GM21423 (cell line): ENCODE measurements around the gene SSTR3.
A peak's percentile ranks its signal among the peaks of the same experiment; 100 is the strongest.
"Not testable (repeated sequence)": the region's sequence is repeated elsewhere in the genome, so short reads cannot be mapped to it uniquely, and the experiment has no call there.

Source experiments
- ATAC-seq: cut with Tn5 transposase; IDR thresholded peaks from one replicate; pipeline ENCODE4 v1.9.1; 2021; ENCODE audit warnings: mild to moderate bottlenecking, moderate library complexity; ENCODE audit not compliant: unreplicated experiment

Gene SSTR3

GRCh38 chr22:37243402-37244113 is 31.3 kb upstream of the SSTR3 start:
- peak; percentile 1 for ATAC-seq

- peak; percentile 50 for ATAC-seq
These were observed 30.2 kb upstream of the SSTR3 start for GRCh38 chr22:37242395-37242918.

GRCh38 chr22:37241351-37242142 is 29.3 kb upstream of the SSTR3 start:
- no peak for ATAC-seq

- no peak for ATAC-seq
These were observed 28.7 kb upstream of the SSTR3 start for GRCh38 chr22:37240941-37241320.

- no peak for ATAC-seq
These were observed 28.1 kb upstream of the SSTR3 start for GRCh38 chr22:37240240-37240940.

- ATAC-seq, result no peak
These were observed 27.3 kb upstream of the SSTR3 start for GRCh38 chr22:37239336-37240239.

GRCh38 chr22:37237371-37238268 is 25.3 kb upstream of the SSTR3 start:
- ATAC-seq, result no peak

GRCh38 chr22:37235897-37236607 is 23.8 kb upstream of the SSTR3 start:
- no peak for ATAC-seq

- ATAC-seq, result no peak
These were observed 22.7 kb upstream of the SSTR3 start for GRCh38 chr22:37234736-37235711.

GRCh38 chr22:37233751-37234631 is 21.7 kb upstream of the SSTR3 start:
- ATAC-seq, result no peak

GRCh38 chr22:37233371-37233750 is 21.1 kb upstream of the SSTR3 start:
- not testable (repeated sequence) for ATAC-seq

- ATAC-seq, result no peak
These were observed 20.1 kb upstream of the SSTR3 start for GRCh38 chr22:37232140-37232998.

GRCh38 chr22:37231406-37232139 is 19.3 kb upstream of the SSTR3 start:
- ATAC-seq, result no peak

GRCh38 chr22:37230673-37231405 is 18.6 kb upstream of the SSTR3 start:
- ATAC-seq, result peak; percentile 30
